HEK293 (cell line): ENCODE measurements around the gene BIK.

Source experiments
- CTCF ChIA-PET: fragments of 350-600 bp; formaldehyde crosslinking; extraction: SDS; loops from one replicate; lab custom pipeline; 2021; ENCODE audit warnings: antibody characterized with exemption; lab: Yijun Ruan, JAX
- POLR2A ChIA-PET: fragments of 300-600 bp; formaldehyde crosslinking; extraction: SDS; loops from one replicate; lab custom pipeline; 2020; ENCODE audit warnings: antibody characterized with exemption, inconsistent platforms; lab: Yijun Ruan, JAX
- H3K27ac ChIP-seq: fragments of 200-500 bp; sonication (Bioruptor generic); 2 replicates; pipeline ENCODE4 v1.5.1; 2014; ENCODE audit warnings: low read depth, low read length, control low read depth, inconsistent platforms; ENCODE audit errors: extremely low read depth
- H3K36me3 ChIP-seq, 2 experiments: fragments of 200-500 bp in 1 of 2; sonication (Bioruptor generic) in 1 of 2; 1 replicate in 1 of 2; 2 replicates in 1 of 2; pipeline ENCODE4 v1.5.1; 2014 to 2017; ENCODE audit warnings: inconsistent platforms in 2 of 2, low read length in 2 of 2; ENCODE audit not compliant: control insufficient read depth in 2 of 2, insufficient read depth in 1 of 2
- H3K4me1 ChIP-seq: fragments of 200-500 bp; sonication (Bioruptor generic); 2 replicates; pipeline ENCODE4 v1.5.1; 2014; ENCODE audit warnings: mild to moderate bottlenecking, low read length, inconsistent platforms; ENCODE audit not compliant: control insufficient read depth, insufficient read depth
- H3K4me3 ChIP-seq: 2 replicates; pipeline ENCODE4 v1.5.1; 2011; ENCODE audit warnings: low read depth, mild to moderate bottlenecking, control low read depth, low read length, moderate library complexity
- H3K9me3 ChIP-seq: fragments of 200-500 bp; sonication (Bioruptor generic); 2 replicates; pipeline ENCODE4 v1.5.1; 2014; ENCODE audit warnings: low read depth, low read length, inconsistent platforms; ENCODE audit not compliant: control insufficient read depth, insufficient read depth
- ATF2 ChIP-seq: fragments of 450-650 bp; formaldehyde crosslinking; IDR thresholded peaks from 2 replicates; pipeline ENCODE4 v1.5.1; 2016; ENCODE audit warnings: missing biosample characterization, missing genetic modification characterization, low read depth
- CTCF ChIP-seq: fragments of 450-650 bp; formaldehyde crosslinking; IDR thresholded peaks from 2 replicates; pipeline ENCODE4 v1.5.1; 2016; ENCODE audit warnings: missing biosample characterization, missing genetic modification characterization
- EGR2 ChIP-seq: fragments of 450-650 bp; formaldehyde crosslinking; IDR thresholded peaks from 2 replicates; pipeline ENCODE4 v1.5.1; 2016; ENCODE audit warnings: low read depth, missing biosample characterization, missing genetic modification characterization
- GLI2 ChIP-seq: fragments of 450-650 bp; formaldehyde crosslinking; IDR thresholded peaks from 2 replicates; pipeline ENCODE4; 2017; ENCODE audit warnings: missing biosample characterization, missing genetic modification characterization, low read depth, borderline replicate concordance
- HIC1 ChIP-seq: fragments of 450-650 bp; formaldehyde crosslinking; IDR thresholded peaks from 2 replicates; pipeline ENCODE4 v1.5.1; 2016; ENCODE audit warnings: missing biosample characterization, missing genetic modification characterization
- KLF16 ChIP-seq: fragments of 450-650 bp; formaldehyde crosslinking; IDR thresholded peaks from 2 replicates; pipeline ENCODE4 v1.5.1; 2017; ENCODE audit warnings: missing biosample characterization, missing genetic modification characterization
- OSR2 ChIP-seq: fragments of 450-650 bp; formaldehyde crosslinking; IDR thresholded peaks from 2 replicates; pipeline ENCODE4 v1.5.1; 2016; ENCODE audit warnings: missing biosample characterization, missing genetic modification characterization
- PATZ1 ChIP-seq: fragments of 450-650 bp; formaldehyde crosslinking; IDR thresholded peaks from 2 replicates; pipeline ENCODE4 v1.5.1; 2016; ENCODE audit warnings: missing biosample characterization, missing genetic modification characterization
- SCRT2 ChIP-seq: fragments of 450-650 bp; formaldehyde crosslinking; IDR thresholded peaks from 2 replicates; pipeline ENCODE4 v1.5.1; 2016; ENCODE audit warnings: missing biosample characterization, missing genetic modification characterization
- ZBTB11 ChIP-seq: fragments of 450-650 bp; formaldehyde crosslinking; conservative IDR thresholded peaks from 2 replicates; pipeline ENCODE4 v1.5.1; 2016; ENCODE audit warnings: low read depth, missing biosample characterization, missing genetic modification characterization
- ZBTB17 ChIP-seq: fragments of 450-650 bp; formaldehyde crosslinking; IDR thresholded peaks from 2 replicates; pipeline ENCODE4 v1.5.1; 2016; ENCODE audit warnings: missing biosample characterization, missing genetic modification characterization
- ZBTB48 ChIP-seq: fragments of 450-650 bp; formaldehyde crosslinking; IDR thresholded peaks from 2 replicates; pipeline ENCODE4 v1.5.1; 2016; ENCODE audit warnings: missing biosample characterization, missing genetic modification characterization
- ZEB2 ChIP-seq: fragments of 450-650 bp; formaldehyde crosslinking; IDR thresholded peaks from 2 replicates; pipeline ENCODE4 v1.5.1; 2016; ENCODE audit warnings: missing biosample characterization, missing genetic modification characterization
- ZFP37 ChIP-seq: fragments of 450-650 bp; formaldehyde crosslinking; IDR thresholded peaks from 2 replicates; pipeline ENCODE4 v1.5.1; 2016; ENCODE audit warnings: missing biosample characterization, missing genetic modification characterization
- ZNF174 ChIP-seq: fragments of 450-650 bp; formaldehyde crosslinking; IDR thresholded peaks from 2 replicates; pipeline ENCODE4 v1.5.0; 2017; ENCODE audit warnings: missing biosample characterization, mild to moderate bottlenecking, missing genetic modification characterization
- ZNF23 ChIP-seq: fragments of 450-650 bp; formaldehyde crosslinking; IDR thresholded peaks from 2 replicates; pipeline ENCODE4 v1.5.1; 2016; ENCODE audit warnings: missing biosample characterization, missing genetic modification characterization, borderline replicate concordance
- ZNF416 ChIP-seq: fragments of 450-650 bp; formaldehyde crosslinking; IDR thresholded peaks from 2 replicates; pipeline ENCODE4 v1.5.1; 2016; ENCODE audit warnings: missing biosample characterization, missing genetic modification characterization
- ZNF571 ChIP-seq: fragments of 450-650 bp; formaldehyde crosslinking; IDR thresholded peaks from 2 replicates; pipeline ENCODE4 v1.5.0; 2017; ENCODE audit warnings: missing biosample characterization, missing genetic modification characterization
- ZNF623 ChIP-seq: fragments of 450-650 bp; formaldehyde crosslinking; IDR thresholded peaks from 2 replicates; pipeline ENCODE4 v1.5.1; 2016; ENCODE audit warnings: missing biosample characterization, missing genetic modification characterization
- ZNF747 ChIP-seq: fragments of 450-650 bp; formaldehyde crosslinking; IDR thresholded peaks from 2 replicates; pipeline ENCODE4 v1.5.1; 2016; ENCODE audit warnings: missing biosample characterization, missing genetic modification characterization
- ZNF768 ChIP-seq: fragments of 450-650 bp; formaldehyde crosslinking; IDR thresholded peaks from 2 replicates; pipeline ENCODE4 v1.5.1; 2018; ENCODE audit warnings: missing biosample characterization, mild to moderate bottlenecking, missing genetic modification characterization
- ZSCAN4 ChIP-seq: fragments of 450-650 bp; formaldehyde crosslinking; IDR thresholded peaks from 2 replicates; pipeline ENCODE4 v1.5.1; 2017; ENCODE audit warnings: missing biosample characterization, missing genetic modification characterization

The BIK gene

GRCh38 chr22:43153899-43154298 is 43.3 kb downstream of the BIK start:
- peaks cover 10% of the 10 kb centered on the region for H3K4me1 ChIP-seq
- H3K4me3 ChIP-seq, result no peak overlapping the region
- no peak overlapping the region for H3K27ac ChIP-seq
- TF ChIP-seq ZNF23 (no peak), ZEB2 (no peak), EGR2 (tag by site-specific recombination) (no peak), ZNF768 (tag by site-specific recombination) (no peak), ZNF174 (tag by site-specific recombination) (no peak), ZBTB48 (tag by site-specific recombination) (no peak), ATF2 (tag by site-specific recombination) (no peak), ZFP37 (tag by site-specific recombination) (no peak), SCRT2 (tag by site-specific recombination) (no peak), ZNF416 (tag by site-specific recombination) (no peak), ZSCAN4 (no peak), CTCF (tag by site-specific recombination) (no peak), ZNF747 (tag by site-specific recombination) (no peak), ZBTB17 (tag by site-specific recombination) (no peak), KLF16 (no peak), OSR2 (tag by site-specific recombination) (no peak)
- POLR2A ChIA-PET, result no interaction called here
- H3K9me3 ChIP-seq, result no peaks in the 10 kb centered on the region
- H3K36me3 ChIP-seq, result no peaks in the 10 kb centered on the region
- CTCF ChIA-PET, result no interaction called here

GRCh38 chr22:43154887-43155536 is 44.5 kb downstream of the BIK start:
- Histone ChIP-seq H3K36me3 (no peaks in the 10 kb centered on the region), H3K27ac (no peak overlapping the region), H3K9me3 (no peaks in the 10 kb centered on the region), H3K4me1 (peaks cover 10% of the 10 kb centered on the region), H3K4me3 (no peak overlapping the region)
- ChIA-PET POLR2A (no interaction called here), CTCF (no interaction called here)
- no peak for TF ChIP-seq KLF16
- TF ChIP-seq ZNF623 (tag by site-specific recombination), result no peak
- TF ChIP-seq HIC1 (tag by site-specific recombination), result no peak
- no peak for TF ChIP-seq GLI2 (tag by site-specific recombination)
- no peak for TF ChIP-seq PATZ1 (tag by site-specific recombination)
- no peak for TF ChIP-seq ZBTB11 (tag by site-specific recombination)
- no peak for TF ChIP-seq ZNF571 (tag by site-specific recombination)
